Neutrophil (primary cell): Measurements from ENCODE around the gene GPR158.

Experiments used
- H3K27ac ChIP-seq: fragments of 200-600 bp; sonication (generic); 2 replicates; pipeline ENCODE4 v1.5.1; 2016; ENCODE audit warnings: mild to moderate bottlenecking, moderate library complexity
- H3K27me3 ChIP-seq: fragments of 200-600 bp; sonication (generic); 2 replicates; pipeline ENCODE4 v1.6.0; 2016; ENCODE audit warnings: mild to moderate bottlenecking
- H3K36me3 ChIP-seq: fragments of 200-600 bp; sonication (generic); 2 replicates; pipeline ENCODE4 v1.5.1; 2017
- H3K4me1 ChIP-seq, 2 experiments: fragments of 200-600 bp in 1 of 2; sonication (generic) in 1 of 2; 1 replicate in 1 of 2; 2 replicates in 1 of 2; pipeline versions ENCODE4 v1.5.1 to v1.6.1; 2013 to 2016; ENCODE audit warnings: low read depth in 1 of 2, low read length in 1 of 2, mild to moderate bottlenecking in 1 of 2, moderate library complexity in 1 of 2; ENCODE audit not compliant: control insufficient read depth in 1 of 2, insufficient read depth in 1 of 2
- H3K4me3 ChIP-seq, 2 experiments: fragments of 200-600 bp in 1 of 2; sonication (generic) in 1 of 2; 1 replicate in 1 of 2; 2 replicates in 1 of 2; pipeline ENCODE4 v1.5.1; 2013 to 2016; ENCODE audit warnings: low read depth in 1 of 2, low read length in 1 of 2, mild to moderate bottlenecking in 1 of 2, moderate library complexity in 1 of 2
- H3K9me3 ChIP-seq: fragments of 200-600 bp; sonication (generic); 2 replicates; pipeline ENCODE4 v1.5.1; 2016
- CTCF ChIP-seq: fragments of 200-600 bp; sonication (generic); IDR thresholded peaks from 2 replicates; pipeline ENCODE4 v1.5.1; 2016; ENCODE audit warnings: antibody characterized with exemption

The GPR158 gene

GRCh38 chr10:25582961-25583360 is 408.2 kb downstream of the GPR158 start:
- no peak overlapping the region for H3K27ac ChIP-seq

GRCh38 chr10:25600651-25601050 is 425.9 kb downstream of the GPR158 start:
- Histone ChIP-seq H3K36me3 (no peaks in the 10 kb centered on the region), H3K27me3 (no peaks in the 10 kb centered on the region), H3K4me3 (no peak overlapping the region), H3K27ac (no peak overlapping the region), H3K9me3 (no peaks in the 10 kb centered on the region), H3K4me1 (no peaks in the 10 kb centered on the region)
- TF ChIP-seq CTCF: no peak

More at GRCh38 chr10:25582961-25583360, 408.2 kb downstream of the GPR158 start:
- no peak overlapping the region for H3K4me3 ChIP-seq
- no peak for TF ChIP-seq CTCF
- no peaks in the 10 kb centered on the region for H3K9me3 ChIP-seq
- no peaks in the 10 kb centered on the region for H3K36me3 ChIP-seq
- no peaks in the 10 kb centered on the region for H3K4me1 ChIP-seq
- H3K27me3 ChIP-seq: no peaks in the 10 kb centered on the region

- H3K27ac ChIP-seq: no peak overlapping the region
- H3K4me1 ChIP-seq: no peaks in the 10 kb centered on the region
- H3K36me3 ChIP-seq: no peaks in the 10 kb centered on the region
- no peaks in the 10 kb centered on the region for H3K9me3 ChIP-seq
- TF ChIP-seq CTCF: no peak
- no peak overlapping the region for H3K4me3 ChIP-seq
- H3K27me3 ChIP-seq: no peaks in the 10 kb centered on the region
Observed at GRCh38 chr10:25604591-25604990, 429.8 kb downstream of the GPR158 start.

- H3K36me3 ChIP-seq: no peaks in the 10 kb centered on the region
- H3K27ac ChIP-seq: no peak overlapping the region
- H3K4me3 ChIP-seq: no peak overlapping the region
- no peaks in the 10 kb centered on the region for H3K4me1 ChIP-seq
- no peaks in the 10 kb centered on the region for H3K27me3 ChIP-seq
- TF ChIP-seq CTCF: no peak
- no peaks in the 10 kb centered on the region for H3K9me3 ChIP-seq
Observed at GRCh38 chr10:25614652-25615051, 439.9 kb downstream of the GPR158 start.

- Histone ChIP-seq H3K27ac (no peak overlapping the region), H3K27me3 (no peaks in the 10 kb centered on the region), H3K9me3 (no peaks in the 10 kb centered on the region), H3K4me1 (no peaks in the 10 kb centered on the region), H3K4me3 (no peak overlapping the region), H3K36me3 (no peaks in the 10 kb centered on the region)
- no peak for TF ChIP-seq CTCF
Observed at GRCh38 chr10:25615926-25616325, 441.1 kb downstream of the GPR158 start.
